Kidney epithelial cell (primary cell): ENCODE data around the gene KIFBP. TPM values are rescaled to one million over a fixed set of nuclear protein-coding genes. Genes with fewer than 3 reads are reported as not detected.
"Not testable (repeated sequence)": the region's sequence is repeated elsewhere in the genome, so short reads cannot be mapped to it uniquely, and the experiment has no call there.

Experiments used
- DNase-seq: peaks from one replicate; pipeline ENCODE4 v3.0.0-alpha.2; 2010; ENCODE audit warnings: low read depth
- H3K27me3 ChIP-seq: 2 replicates; pipeline ENCODE4 v1.6.0; 2011; ENCODE audit warnings: low read length; ENCODE audit not compliant: control insufficient read depth, insufficient read depth
- H3K36me3 ChIP-seq: 2 replicates; pipeline ENCODE4 v1.5.1; 2011; ENCODE audit warnings: low read length; ENCODE audit not compliant: control insufficient read depth, insufficient read depth
- H3K4me3 ChIP-seq: 2 replicates; pipeline ENCODE4 v1.5.1; 2011; ENCODE audit warnings: low read depth, mild to moderate bottlenecking, control low read depth, low read length
- total RNA-seq: library from RNA; depleted of rRNA; stranded (reverse); fragments of >200 nt; gene quantifications from 2 replicates; pipeline ENCODE4 v1.2.3, GENCODE V29; 2015
- TF ChIP-seq, protein P1 (sequence below): IDR thresholded peaks from 2 replicates; pipeline ENCODE4 v1.5.1; 2011; ENCODE audit warnings: mild to moderate bottlenecking, moderate library complexity, low read length, control low read depth, inconsistent platforms; ENCODE audit not compliant: insufficient read depth, poor library complexity, severe bottlenecking

Gene KIFBP
- total RNA-seq, 1 donor from 2014 or later: 36.9 TPM

DNA sequence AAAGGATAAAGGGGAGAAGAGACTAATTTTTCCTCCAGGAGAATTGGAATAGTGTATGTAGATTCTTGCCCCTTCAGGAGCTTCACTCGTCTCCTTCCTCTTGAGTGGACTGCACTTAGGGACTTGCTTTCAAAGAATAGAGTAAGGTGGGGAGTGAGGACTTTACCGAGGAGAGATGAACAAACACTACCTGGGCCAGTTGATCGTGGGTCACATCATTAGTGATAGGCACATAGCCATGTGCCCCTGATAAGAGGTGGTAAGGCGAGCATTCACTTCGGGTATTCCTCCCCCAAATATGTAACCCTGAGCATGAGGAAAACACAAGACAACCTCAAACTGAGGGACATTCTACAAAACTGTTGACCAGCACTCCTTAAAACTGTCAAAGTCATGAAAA, 14.6 kb upstream of the KIFBP start:
- H3K36me3 ChIP-seq: peaks cover 4% of the 10 kb centered on the region
- DNase-seq: no peak
- H3K27me3 ChIP-seq: no peaks in the 10 kb centered on the region
- H3K4me3 ChIP-seq: no peak overlapping the region
- TF ChIP-seq, protein P1, sequence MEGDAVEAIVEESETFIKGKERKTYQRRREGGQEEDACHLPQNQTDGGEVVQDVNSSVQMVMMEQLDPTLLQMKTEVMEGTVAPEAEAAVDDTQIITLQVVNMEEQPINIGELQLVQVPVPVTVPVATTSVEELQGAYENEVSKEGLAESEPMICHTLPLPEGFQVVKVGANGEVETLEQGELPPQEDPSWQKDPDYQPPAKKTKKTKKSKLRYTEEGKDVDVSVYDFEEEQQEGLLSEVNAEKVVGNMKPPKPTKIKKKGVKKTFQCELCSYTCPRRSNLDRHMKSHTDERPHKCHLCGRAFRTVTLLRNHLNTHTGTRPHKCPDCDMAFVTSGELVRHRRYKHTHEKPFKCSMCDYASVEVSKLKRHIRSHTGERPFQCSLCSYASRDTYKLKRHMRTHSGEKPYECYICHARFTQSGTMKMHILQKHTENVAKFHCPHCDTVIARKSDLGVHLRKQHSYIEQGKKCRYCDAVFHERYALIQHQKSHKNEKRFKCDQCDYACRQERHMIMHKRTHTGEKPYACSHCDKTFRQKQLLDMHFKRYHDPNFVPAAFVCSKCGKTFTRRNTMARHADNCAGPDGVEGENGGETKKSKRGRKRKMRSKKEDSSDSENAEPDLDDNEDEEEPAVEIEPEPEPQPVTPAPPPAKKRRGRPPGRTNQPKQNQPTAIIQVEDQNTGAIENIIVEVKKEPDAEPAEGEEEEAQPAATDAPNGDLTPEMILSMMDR: no peak

GRCh38 chr10:68975936-68976473, 12.6 kb upstream of the KIFBP start:
- not testable (repeated sequence) for H3K27me3 ChIP-seq, H3K36me3 ChIP-seq, DNase-seq, H3K4me3 ChIP-seq

- not testable (repeated sequence) for H3K36me3 ChIP-seq, H3K4me3 ChIP-seq, H3K27me3 ChIP-seq, DNase-seq
These were observed 8.9 kb upstream of the KIFBP start for GRCh38 chr10:68979738-68980137.

- no peak for DNase-seq
- TF ChIP-seq, protein P1: peak; percentile 24
- Histone ChIP-seq H3K27me3 (no peaks in the 10 kb centered on the region), H3K36me3 (peaks cover 4% of the 10 kb centered on the region), H3K4me3 (no peak overlapping the region)
These were observed 7.5 kb upstream of the KIFBP start for GRCh38 chr10:68981074-68981473.

DNA sequence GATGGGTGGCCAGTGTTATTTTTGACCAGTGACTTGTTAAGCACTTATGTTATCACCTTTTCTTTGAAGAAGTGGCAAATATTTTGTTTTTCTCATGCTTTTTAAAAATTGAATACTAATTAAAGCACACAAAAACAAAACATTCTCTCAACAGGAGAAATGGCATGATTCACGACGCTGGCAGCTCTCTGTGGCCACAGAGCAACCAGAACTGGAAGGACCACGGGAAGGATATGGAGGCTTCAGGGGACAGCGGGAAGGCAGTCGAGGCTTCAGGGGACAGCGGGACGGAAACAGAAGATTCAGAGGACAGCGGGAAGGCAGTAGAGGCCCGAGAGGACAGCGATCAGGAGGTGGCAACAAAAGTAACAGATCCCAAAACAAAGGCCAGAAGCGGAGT, 6.2 kb upstream of the KIFBP start:
- Histone ChIP-seq H3K36me3 (peaks cover 3% of the 10 kb centered on the region), H3K4me3 (no peak overlapping the region), H3K27me3 (no peaks in the 10 kb centered on the region)
- TF ChIP-seq, protein P1: no peak
- DNase-seq: no peak

DNA sequence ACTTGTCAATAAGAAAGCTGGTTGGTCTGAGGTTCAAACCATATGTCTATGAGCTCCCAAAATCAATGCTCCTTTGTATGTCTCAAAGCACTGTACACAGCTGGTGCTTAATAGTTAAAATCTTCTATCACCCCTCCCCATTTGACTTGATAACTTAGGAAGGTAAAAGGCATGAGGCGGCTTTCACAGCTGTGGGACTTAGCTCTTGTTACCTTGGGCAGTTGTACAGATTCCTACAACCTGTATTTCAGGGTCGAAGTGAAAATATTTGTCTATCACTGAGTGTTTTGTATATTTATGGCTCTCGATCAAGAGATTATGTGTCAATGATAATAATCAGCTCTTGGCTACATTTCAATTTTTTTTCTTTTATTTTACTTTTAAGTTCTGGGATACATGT, 992 bp upstream of the KIFBP start:
- TF ChIP-seq, protein P1: no peak
- DNase-seq: no peak
- Histone ChIP-seq H3K27me3 (no peaks in the 10 kb centered on the region), H3K4me3 (no peak overlapping the region), H3K36me3 (no peaks in the 10 kb centered on the region)

DNA sequence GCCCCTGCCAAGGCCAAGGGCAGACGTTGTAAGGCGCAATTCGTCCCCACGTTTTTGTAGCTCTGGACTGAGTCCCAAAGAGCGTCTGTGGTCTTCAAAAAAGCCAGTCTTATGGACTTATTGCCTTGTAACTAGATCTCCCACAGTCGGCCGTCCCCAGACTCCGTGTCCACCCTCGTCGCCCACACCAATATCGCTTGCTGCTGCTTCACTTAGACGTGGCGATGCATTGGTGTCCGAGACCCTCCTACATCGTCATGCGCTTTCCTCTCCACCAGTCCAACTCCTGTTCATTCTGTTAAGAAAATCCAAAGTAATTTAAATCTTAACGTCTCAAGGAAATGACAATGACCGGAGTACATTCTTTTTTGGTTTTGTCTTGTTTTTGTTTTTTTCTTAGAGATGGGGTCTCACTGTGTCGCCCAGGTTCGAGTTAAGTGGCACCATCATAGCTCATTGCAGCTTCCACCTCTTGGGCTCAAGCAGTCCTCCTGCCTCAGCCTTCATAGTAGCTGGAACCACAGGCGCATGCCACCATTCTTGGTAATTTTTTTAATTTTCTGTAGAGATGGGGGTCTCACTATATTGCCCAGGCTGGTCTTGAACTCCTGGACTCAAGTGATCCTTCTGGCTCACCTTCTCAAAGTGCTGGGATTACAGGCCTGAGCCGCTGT, 851 bp downstream of the KIFBP start:
- TF ChIP-seq, protein P1: no peak
- Histone ChIP-seq H3K36me3 (no peaks in the 10 kb centered on the region), H3K4me3 (peak overlapping the region; percentile 74), H3K27me3 (no peaks in the 10 kb centered on the region)
- DNase-seq: no peak
